Upper lobe of right lung (tissue), 1 donor: ENCODE data around the gene GJC1. TPM values are rescaled to one million over a fixed set of nuclear protein-coding genes. Genes with fewer than 3 reads are reported as not detected.
"Not testable (repeated sequence)": the region's sequence is repeated elsewhere in the genome, so short reads cannot be mapped to it uniquely, and the experiment has no call there.

Experiments used
- ATAC-seq: fragments of 200-7000 bp; cut with Tn5 transposase; one replicate; pipeline ENCODE4 v1.9.1; 2020; ENCODE audit warnings: mild to moderate bottlenecking, moderate library complexity
- DNase-seq: peaks from one replicate; pipeline ENCODE4 v3.0.0-alpha.2; 2020
- H3K27ac ChIP-seq: fragments of 200-600 bp; one replicate; pipeline ENCODE4 v1.8.0; 2022
- H3K27me3 ChIP-seq: fragments of 200-600 bp; one replicate; pipeline ENCODE4 v1.8.0; 2022; ENCODE audit warnings: mild to moderate bottlenecking
- H3K36me3 ChIP-seq: fragments of 200-600 bp; one replicate; pipeline ENCODE4 v1.8.0; 2022
- H3K4me1 ChIP-seq: fragments of 200-600 bp; one replicate; pipeline ENCODE4 v1.8.0; 2022
- H3K4me3 ChIP-seq: fragments of 200-600 bp; one replicate; pipeline ENCODE4 v1.8.0; 2022; ENCODE audit warnings: mild to moderate bottlenecking
- H3K9me3 ChIP-seq: fragments of 200-600 bp; one replicate; pipeline ENCODE4 v1.8.0; 2022
- CTCF ChIP-seq: fragments of 200-600 bp; IDR thresholded peaks from one replicate; pipeline ENCODE4 v1.8.0; 2022; ENCODE audit warnings: antibody characterized with exemption
- intact Hi-C: fragments of 100-400 bp; cut with DNase I; formaldehyde crosslinking; loops from one replicate; pipeline ENCODE4 v1.11.0; 2022
- total RNA-seq: library from RNA; stranded (reverse); fragmentation: NEBNext Ultra II Directional; extraction: Animal tissue kit (Norgen Biotek cat#: 25700); gene quantifications from one replicate; pipeline ENCODE4 v1.2.1, GENCODE V29; 2021
- donor health status: DM: no; HTN: yes; CAD: no; lungs with severe emphysema.

Gene GJC1
- total RNA-seq, 1 donor from 2014 or later, result 22.8 TPM

GRCh38 chr17:44820631-44821212 is 9.4 kb downstream of the GJC1 start:
- Histone ChIP-seq H3K27ac (no peak overlapping the region), H3K27me3 (peaks cover 27% of the 10 kb centered on the region), H3K9me3 (no peaks in the 10 kb centered on the region), H3K36me3 (no peaks in the 10 kb centered on the region), H3K4me3 (no peak overlapping the region), H3K4me1 (no peaks in the 10 kb centered on the region)
- ATAC-seq, result no peak
- DNase-seq, result no peak
- no peak for TF ChIP-seq CTCF
- intact Hi-C loops, result no loop called here

GRCh38 chr17:44818508-44818907 is 11.6 kb downstream of the GJC1 start:
- ATAC-seq, H3K36me3 ChIP-seq, H3K9me3 ChIP-seq, intact Hi-C loops, H3K4me1 ChIP-seq, H3K27ac ChIP-seq, H3K4me3 ChIP-seq: not testable (repeated sequence)
- H3K27me3 ChIP-seq, result peaks cover 13% of the 10 kb centered on the region
- peak; percentile 9 for DNase-seq

- ATAC-seq, result no peak
- Histone ChIP-seq H3K36me3 (no peaks in the 10 kb centered on the region), H3K9me3 (no peaks in the 10 kb centered on the region), H3K4me3 (no peak overlapping the region), H3K27me3 (peaks cover 4% of the 10 kb centered on the region), H3K27ac (no peak overlapping the region), H3K4me1 (no peaks in the 10 kb centered on the region)
- intact Hi-C loops, result no loop called here
- no peak for TF ChIP-seq CTCF
- no peak for DNase-seq
Measured at GRCh38 chr17:44812263-44812662, 17.8 kb downstream of the GJC1 start.

- H3K36me3 ChIP-seq, H3K9me3 ChIP-seq, H3K4me3 ChIP-seq, H3K4me1 ChIP-seq, DNase-seq, intact Hi-C loops, ATAC-seq, H3K27ac ChIP-seq, H3K27me3 ChIP-seq: not testable (repeated sequence)
Measured at GRCh38 chr17:44808656-44809388, 21.3 kb downstream of the GJC1 start.

- Histone ChIP-seq H3K27me3 (no peaks in the 10 kb centered on the region), H3K36me3 (no peaks in the 10 kb centered on the region), H3K4me1 (no peaks in the 10 kb centered on the region), H3K9me3 (no peaks in the 10 kb centered on the region), H3K4me3 (no peak overlapping the region), H3K27ac (no peak overlapping the region)
- ATAC-seq (no peak), DNase-seq (no peak)
- no peak for TF ChIP-seq CTCF
- intact Hi-C loops, result no loop called here
Measured at GRCh38 chr17:44808156-44808555, 21.9 kb downstream of the GJC1 start.

GRCh38 chr17:44807817-44808155 is 22.3 kb downstream of the GJC1 start:
- no peaks in the 10 kb centered on the region for H3K4me1 ChIP-seq

More at GRCh38 chr17:44807817-44808155, 22.3 kb downstream of the GJC1 start:
- ATAC-seq (no peak), DNase-seq (no peak)
- Histone ChIP-seq H3K27me3 (no peaks in the 10 kb centered on the region), H3K27ac (no peak overlapping the region), H3K36me3 (no peaks in the 10 kb centered on the region), H3K4me3 (no peak overlapping the region), H3K9me3 (no peaks in the 10 kb centered on the region)
- intact Hi-C loops, result no loop called here
- no peak for TF ChIP-seq CTCF
